K562 (cell line): ENCODE data around the gene HTT-AS. TPM values are rescaled to one million over a fixed set of nuclear protein-coding genes. Genes with fewer than 3 reads are reported as not detected.

ENCODE experiments used
- ATAC-seq: fragments of 200-7000 bp; cut with Tn5 transposase; 3 replicates; pipeline ENCODE4 v1.9.1; 2020; ENCODE audit warnings: moderate library complexity
- BruUV-seq: library from RNA; stranded (reverse); fragments of 400-500 nt; replicated peaks from 2 replicates; lab custom pipeline; 2021; lab: Mats Ljungman, UMichigan
- CTCF ChIA-PET: fragments of 300-600 bp; formaldehyde crosslinking; extraction: SDS; loops from one replicate; lab custom pipeline; 2021; ENCODE audit warnings: low intra/inter-chr PET ratio; lab: Yijun Ruan, JAX
- POLR2A ChIA-PET: fragments of 300-600, 350-650 bp; sonication (Branson Sonifier 250); formaldehyde crosslinking; extraction: SDS; loops from one replicate; lab custom pipeline; 2021; ENCODE audit warnings: antibody characterized with exemption, inconsistent platforms; lab: Yijun Ruan, JAX
- DNase-seq, 4 experiments: peaks; one replicate each; pipeline versions ENCODE4 v3.0.0 to v3.0.0-alpha.2; 2011 to 2018; ENCODE audit warnings: low spot score in 3 of 4, mixed read lengths in 3 of 4; ENCODE audit errors: extremely low read depth in 1 of 4
- FAIRE-seq: peaks from 2 replicates; lab custom pipeline; 2011; peaks lifted over from hg19 to GRCh38; lab: Jason Lieb, UNC
- H2AFZ ChIP-seq: 2 replicates; pipeline ENCODE4 v1.6.0; 2011; ENCODE audit warnings: low read depth, low read length, control low read depth, inconsistent platforms
- H3K27ac ChIP-seq: fragments of 200-600 bp; 3 replicates; pipeline ENCODE4 v1.8.0; 2011; ENCODE audit warnings: low read depth, mild to moderate bottlenecking, control low read depth, inconsistent platforms, low read length, moderate library complexity, mixed read lengths; ENCODE audit errors: extremely low read depth
- H3K27me3 ChIP-seq, 2 experiments: fragments of 300-600 bp in 1 of 2; 2 replicates in 1 of 2; 3 replicates in 1 of 2; pipeline versions ENCODE4 v1.6.0 to v1.8.0; 2011; ENCODE audit warnings: inconsistent platforms in 2 of 2, low read length in 2 of 2, mild to moderate bottlenecking in 1 of 2, mixed read lengths in 1 of 2, moderate library complexity in 1 of 2; ENCODE audit not compliant: control insufficient read depth in 2 of 2, insufficient read depth in 2 of 2
- H3K36me3 ChIP-seq: fragments of 300-600 bp; 3 replicates; pipeline ENCODE4 v1.8.0; 2011; ENCODE audit warnings: mild to moderate bottlenecking, low read length, inconsistent platforms; ENCODE audit not compliant: control insufficient read depth, insufficient read depth
- H3K4me1 ChIP-seq, 2 experiments: fragments of 200-600 bp in 1 of 2; replicated peaks in 1 of 2; 2 replicates in 1 of 2; 3 replicates in 1 of 2; pipeline versions ENCODE4 v1.5.1 to v1.8.0; 2011; ENCODE audit warnings: inconsistent platforms in 2 of 2, low read length in 2 of 2, mild to moderate bottlenecking in 1 of 2, mixed read lengths in 1 of 2, moderate library complexity in 1 of 2; ENCODE audit not compliant: control insufficient read depth in 2 of 2, insufficient read depth in 2 of 2
- H3K4me2 ChIP-seq: 2 replicates; pipeline ENCODE4 v1.6.1; 2011; ENCODE audit warnings: low read length, control low read depth, inconsistent platforms, mixed read lengths; ENCODE audit not compliant: insufficient read depth
- H3K4me3 ChIP-seq: fragments of 200-600 bp; sonication (generic), shearing (Covaris generic); 2 replicates; pipeline ENCODE4 v1.5.1; 2016; ENCODE audit warnings: control low read depth, inconsistent platforms
- H3K79me2 ChIP-seq: fragments of 200-600 bp; 3 replicates; pipeline ENCODE4 v1.8.0; 2011; ENCODE audit warnings: low read length, inconsistent platforms; ENCODE audit not compliant: control insufficient read depth, insufficient read depth
- H3K9ac ChIP-seq, 2 experiments: 2 replicates each; pipeline versions ENCODE4 v1.6.0 to v1.6.1; 2011; ENCODE audit warnings: low read depth in 2 of 2, low read length in 2 of 2, control low read depth in 1 of 2, inconsistent platforms in 1 of 2, mild to moderate bottlenecking in 1 of 2, mixed read lengths in 1 of 2; ENCODE audit not compliant: insufficient read depth in 1 of 2
- H3K9me1 ChIP-seq: one replicate; pipeline ENCODE4 v1.6.0; 2011; ENCODE audit warnings: inconsistent platforms, mild to moderate bottlenecking, low read length, moderate library complexity; ENCODE audit not compliant: control insufficient read depth, insufficient read depth
- H3K9me3 ChIP-seq: replicated peaks from 2 replicates; pipeline ENCODE4 v1.5.1; 2011; ENCODE audit warnings: low read depth, low read length, inconsistent platforms; ENCODE audit not compliant: control insufficient read depth, insufficient read depth
- H4K20me1 ChIP-seq: replicated peaks from 2 replicates; pipeline ENCODE4 v1.6.1; 2011; ENCODE audit warnings: low read length, inconsistent platforms, mixed read lengths; ENCODE audit not compliant: control insufficient read depth, insufficient read depth
- EP300 ChIP-seq: IDR thresholded peaks from 2 replicates; pipeline ENCODE4 v1.6.1; 2012; ENCODE audit warnings: low read length, improper control_type of control experiment
- HDAC2 ChIP-seq: fragments of 450-650 bp; IDR thresholded peaks from 2 replicates; pipeline ENCODE4 v1.6.1; 2016; ENCODE audit warnings: mild to moderate bottlenecking
- HMBOX1 ChIP-seq: sonication (generic); IDR thresholded peaks from 2 replicates; pipeline ENCODE4 v1.6.1; 2016
- JUNB ChIP-seq: fragments of 450-650 bp; formaldehyde crosslinking; conservative IDR thresholded peaks from 2 replicates; pipeline ENCODE4 v1.4.0; 2020; ENCODE audit warnings: mild to moderate bottlenecking
- MLLT1 ChIP-seq, 2 experiments: fragments of 450-650 bp; IDR thresholded peaks; 2 replicates each; pipeline ENCODE4 v1.6.1; 2016
- NR1H2 ChIP-seq: sonication (generic); formaldehyde crosslinking; IDR thresholded peaks from 2 replicates; pipeline ENCODE4 v1.4.0; 2020; ENCODE audit warnings: mild to moderate bottlenecking, missing genetic modification reagents
- PHB ChIP-seq: fragments of 250-450 bp; sonication (Bioruptor Pico); IDR thresholded peaks from 2 replicates; pipeline ENCODE4 v1.5.0; 2021
- RUNX1 ChIP-seq: sonication (generic); IDR thresholded peaks from 2 replicates; pipeline ENCODE4 v1.6.1; 2016; ENCODE audit warnings: antibody characterized with exemption, low read depth
- SMAD4 ChIP-seq: fragments of 250-450 bp; sonication (Bioruptor Pico); conservative IDR thresholded peaks from 2 replicates; pipeline ENCODE4 v1.8.0; 2021; ENCODE audit warnings: inconsistent platforms, mild to moderate bottlenecking, moderate library complexity
- SOX6 ChIP-seq: fragments of 450-650 bp; IDR thresholded peaks from 2 replicates; pipeline ENCODE4 v1.6.1; 2014; ENCODE audit warnings: mild to moderate bottlenecking
- ZNF184 ChIP-seq: sonication (generic); formaldehyde crosslinking; IDR thresholded peaks from 2 replicates; pipeline ENCODE4 v1.5.0; 2020; ENCODE audit warnings: missing genetic modification reagents
- ZNF197 ChIP-seq: fragments of 200-800 bp; sonication (Bioruptor generic); IDR thresholded peaks from 2 replicates; pipeline ENCODE4 v1.6.1; 2016; ENCODE audit warnings: low read depth, missing genetic modification characterization, missing compliant biosample characterization
- WGBS: fragments of 100-300 bp; shearing (Covaris generic); methylation state at CpG from one replicate; pipeline ENCODE4 v1.1.6; 2016; ENCODE audit warnings: low coverage, mixed read lengths; ENCODE audit not compliant: insufficient coverage; ENCODE audit errors: missing lambda C conversion rate; 5-methylcytosine and 5-hydroxymethylcytosine counted together
- in situ Hi-C: fragments of 300-500 bp; cut with MboI; formaldehyde crosslinking; loops from 4 replicates; pipeline ENCODE4 v1.15.0; 2018; ENCODE audit warnings: inconsistent platforms, mixed read lengths
- intact Hi-C: fragments of 100-400 bp; cut with micrococcal nuclease; formaldehyde crosslinking; loops from 2 replicates; pipeline ENCODE4 v1.14.2; 2022
- polyA plus RNA-seq, 8 experiments: library from polyadenylated mRNA; depleted of rRNA in 4 of 8; stranded (reverse) in 5 of 8; unstranded in 3 of 8; fragments of >200 nt; fragmentation: Nextera tagmentation in 2 of 8; fragmentation: Illumina TruSeq in 1 of 8; extraction: Ambion mirVana in 2 of 8; extraction: Trizol in 1 of 8; gene quantifications; 2 replicates each; pipeline versions ENCODE4 v1.2.1 to v1.2.3, GENCODE V29; 2011 to 2014; ENCODE audit warnings: inconsistent platforms in 1 of 8, missing spikeins in 1 of 8
- total RNA-seq, 7 experiments: library from RNA; depleted of rRNA in 6 of 7; stranded (reverse); fragments of >200 nt in 6 of 7; fragmentation: Illumina TruSeq in 2 of 7; extraction: Trizol in 2 of 7; gene quantifications; 2 replicates each; pipeline versions ENCODE4 v1.2.1 to v1.2.3, GENCODE V29; 2011 to 2021; ENCODE audit warnings: low replicate concordance in 1 of 7
- TF ChIP-seq, protein P1 (sequence below), 3 experiments: fragments of 200-800 bp in 1 of 3; fragments of 250-450 bp in 1 of 3; fragments of 450-650 bp in 1 of 3; sonication (Bioruptor Pico) in 1 of 3; sonication (Bioruptor generic) in 1 of 3; formaldehyde crosslinking in 1 of 3; IDR thresholded peaks; 2 replicates each; pipeline versions ENCODE4 v1.6.1 to v1.8.0; 2016 to 2022; ENCODE audit warnings: mild to moderate bottlenecking in 2 of 3, missing genetic modification characterization in 2 of 3, missing compliant biosample characterization in 1 of 3, moderate library complexity in 1 of 3

HTT-AS gene
- total and polyA plus RNA-seq, 9 of the 15 experiments (the other 6 are each of a cell fraction or from before 2014, with no cell fraction given) = not detected

DNA sequence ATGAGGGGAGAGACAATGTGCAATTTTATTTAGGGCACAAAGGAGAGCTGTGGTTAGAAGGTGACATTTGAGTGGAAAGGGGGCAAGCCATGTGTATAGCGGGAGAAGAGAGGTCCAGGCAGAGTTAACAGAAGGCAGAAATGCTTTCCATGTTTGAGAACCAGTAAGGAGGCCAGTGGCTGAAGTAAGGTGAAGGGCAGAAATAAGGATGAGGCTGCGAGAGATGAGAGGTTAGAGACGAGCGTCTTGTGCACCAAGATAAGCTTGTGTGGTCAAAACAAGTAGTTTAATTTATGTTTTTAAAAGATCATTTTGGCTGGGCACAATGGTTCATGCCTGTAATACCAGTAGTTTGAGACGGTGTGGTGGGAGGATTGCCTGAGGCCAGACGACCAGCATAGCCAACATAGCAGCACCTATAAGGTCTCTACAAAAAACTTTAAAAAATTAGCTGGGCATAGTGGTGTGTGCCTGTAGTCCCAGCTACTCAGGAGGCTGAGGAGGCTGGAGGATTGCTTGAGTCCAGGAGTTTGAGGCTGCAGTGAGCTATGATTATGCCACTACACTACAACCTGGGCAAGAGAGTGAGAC, 8.7 kb upstream of the HTT-AS start (continued):
- TF ChIP-seq JUNB (no peak), HMBOX1 (peak; percentile 81), MLLT1 (IDR thresholded peaks at IDR 0.05) (peak in 1 of 2 experiments; percentile 88; a peak in 2 of 4 replicates), ZNF184 (CRISPR knock-in tag) (no peak), SMAD4 (CRISPR knock-in tag) (0 out of 2 replicates have a peak, but pooled peaks have one; percentile 55)

DNA sequence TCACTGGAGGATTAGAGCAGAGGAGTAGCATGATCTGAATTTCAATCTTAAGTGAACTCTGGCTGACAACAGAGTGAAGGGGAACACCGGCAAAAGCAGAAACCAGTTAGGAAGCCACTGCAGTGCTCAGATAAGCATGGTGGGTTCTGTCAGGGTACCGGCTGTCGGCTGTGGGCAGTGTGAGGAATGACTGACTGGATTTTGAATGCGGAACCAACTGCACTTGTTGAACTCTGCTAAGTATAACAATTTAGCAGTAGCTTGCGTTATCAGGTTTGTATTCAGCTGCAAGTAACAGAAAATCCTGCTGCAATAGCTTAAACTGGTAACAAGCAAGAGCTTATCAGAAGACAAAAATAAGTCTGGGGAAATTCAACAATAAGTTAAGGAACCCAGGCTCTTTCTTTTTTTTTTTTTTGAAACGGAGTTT, 5.4 kb upstream of the HTT-AS start:
- ChIA-PET CTCF (no interaction called here), POLR2A (interaction anchor here (0.6 to 1.8 kb wide), 3 partner anchors 16 to 27 kb away, joined by 3 to 5 read pairs (median 4); no protein-coding TSS in a partner anchor)
- 0% methylated on average over 6 of the region's 6 CpGs for WGBS
- Histone ChIP-seq H3K9me3 (no peaks in the 10 kb centered on the region; the same call in 1 of the 2 replicates), H3K27ac (peak overlapping the region; percentile 41; the same call in 2 of the 3 replicates), H3K27me3 (no peaks in the 10 kb centered on the region), H3K9ac (no peak overlapping the region), H3K4me2 (peak overlapping the region; percentile 39), H3K36me3 (0 out of 3 replicates have a peak, but pooled peaks cover 4% of the 10 kb centered on the region), H3K4me1 (peaks cover 30 to 33% of the 10 kb centered on the region in 2 experiments), H3K9me1 (peaks cover 5% of the 10 kb centered on the region), H2AFZ (no peak overlapping the region), H3K4me3 (no peak overlapping the region), H4K20me1 (peaks cover 29% of the 10 kb centered on the region), H3K79me2 (peaks cover 62% of the 10 kb centered on the region)
- in situ Hi-C loops (no loop called here), intact Hi-C loops (no loop called here)
- ATAC-seq (peak; percentile 82), DNase-seq (peak in 2 of 4 experiments; percentile 73 to 87), FAIRE-seq (peak; percentile 97)
- BruUV-seq = no TSS peak
- TF ChIP-seq NR1H2 (no peak), EP300 (peak; percentile 77), HMBOX1 (peak; percentile 98), ZNF197 (CRISPR knock-in tag) (0 out of 2 replicates have a peak, but pooled peaks have one; percentile 50), PHB (CRISPR knock-in tag) (no peak), RUNX1 (0 out of 2 replicates have a peak, but pooled peaks have one; percentile 56), HDAC2 (peak; percentile 63), SOX6 (peak; percentile 81)
- TF ChIP-seq, protein P1, sequence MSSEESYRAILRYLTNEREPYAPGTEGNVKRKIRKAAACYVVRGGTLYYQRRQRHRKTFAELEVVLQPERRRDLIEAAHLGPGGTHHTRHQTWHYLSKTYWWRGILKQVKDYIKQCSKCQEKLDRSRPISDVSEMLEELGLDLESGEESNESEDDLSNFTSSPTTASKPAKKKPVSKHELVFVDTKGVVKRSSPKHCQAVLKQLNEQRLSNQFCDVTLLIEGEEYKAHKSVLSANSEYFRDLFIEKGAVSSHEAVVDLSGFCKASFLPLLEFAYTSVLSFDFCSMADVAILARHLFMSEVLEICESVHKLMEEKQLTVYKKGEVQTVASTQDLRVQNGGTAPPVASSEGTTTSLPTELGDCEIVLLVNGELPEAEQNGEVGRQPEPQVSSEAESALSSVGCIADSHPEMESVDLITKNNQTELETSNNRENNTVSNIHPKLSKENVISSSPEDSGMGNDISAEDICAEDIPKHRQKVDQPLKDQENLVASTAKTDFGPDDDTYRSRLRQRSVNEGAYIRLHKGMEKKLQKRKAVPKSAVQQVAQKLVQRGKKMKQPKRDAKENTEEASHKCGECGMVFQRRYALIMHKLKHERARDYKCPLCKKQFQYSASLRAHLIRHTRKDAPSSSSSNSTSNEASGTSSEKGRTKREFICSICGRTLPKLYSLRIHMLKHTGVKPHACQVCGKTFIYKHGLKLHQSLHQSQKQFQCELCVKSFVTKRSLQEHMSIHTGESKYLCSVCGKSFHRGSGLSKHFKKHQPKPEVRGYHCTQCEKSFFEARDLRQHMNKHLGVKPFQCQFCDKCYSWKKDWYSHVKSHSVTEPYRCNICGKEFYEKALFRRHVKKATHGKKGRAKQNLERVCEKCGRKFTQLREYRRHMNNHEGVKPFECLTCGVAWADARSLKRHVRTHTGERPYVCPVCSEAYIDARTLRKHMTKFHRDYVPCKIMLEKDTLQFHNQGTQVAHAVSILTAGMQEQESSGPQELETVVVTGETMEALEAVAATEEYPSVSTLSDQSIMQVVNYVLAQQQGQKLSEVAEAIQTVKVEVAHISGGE (CRISPR knock-in tag; IDR thresholded peaks at IDR 0.05) = peak in 1 of 3 experiments; percentile 70; a peak in 1 of 6 replicates
